Measurements from ENCODE around the gene PRR5L. TPM values are rescaled to one million over a fixed set of nuclear protein-coding genes. Genes with fewer than 3 reads are reported as not detected.

PRR5L gene
- total RNA-seq, 4 donors from 2014 or later, result 4.7 to 11.5 (median 6.0) TPM

GRCh38 chr11:36400766-36401455, 104.8 kb downstream of the PRR5L start:
- no peak for DNase-seq
- no peaks in the 10 kb centered on the region for H3K9me3 ChIP-seq
- WGBS, 2 donors, result 87 to 93% methylated on average over 18 to 21 of the region's 21 CpGs
- no peaks in the 10 kb centered on the region for H3K27me3 ChIP-seq
- intact Hi-C loops (cut with DNase I), result no loop called here
- no peak for TF ChIP-seq POLR2A (IDR thresholded peaks at IDR 0.05)
- TF ChIP-seq CTCF (IDR thresholded peaks at IDR 0.05), result no peak
- no peak overlapping the region for H3K27ac ChIP-seq
- no peak overlapping the region for H3K4me3 ChIP-seq (replicated peaks in 1 of 3)
- H3K4me1 ChIP-seq, result peaks cover 0 to 3% of the 10 kb centered on the region in 2 donors
- no peaks in the 10 kb centered on the region for H3K36me3 ChIP-seq

- WGBS, 2 donors, result 71 to 77% methylated on average over 11 of the region's 11 CpGs
- Histone ChIP-seq H3K27ac (no peak overlapping the region), H3K36me3 (no peaks in the 10 kb centered on the region), H3K27me3 (no peaks in the 10 kb centered on the region), H3K4me3 (replicated peaks in 1 of 3) (no peak overlapping the region), H3K4me1 (peaks cover 0 to 3% of the 10 kb centered on the region in 2 donors), H3K9me3 (no peaks in the 10 kb centered on the region)
- TF ChIP-seq POLR2A (IDR thresholded peaks at IDR 0.05) (no peak), CTCF (IDR thresholded peaks at IDR 0.05) (no peak)
- DNase-seq, result no peak
- intact Hi-C loops (cut with DNase I), result no loop called here
Observed at GRCh38 chr11:36402568-36403170, 106.6 kb downstream of the PRR5L start.

- intact Hi-C loops (cut with DNase I), result no loop called here
- no peak overlapping the region for H3K4me3 ChIP-seq (replicated peaks in 1 of 3)
- H3K4me1 ChIP-seq, result peaks cover 0 to 3% of the 10 kb centered on the region in 2 donors
- H3K9me3 ChIP-seq, result no peaks in the 10 kb centered on the region
- no peak for DNase-seq
- 79 to 100% methylated on average over 1 of the region's 1 CpG for WGBS, 2 donors
- no peak overlapping the region for H3K27ac ChIP-seq
- TF ChIP-seq POLR2A (IDR thresholded peaks at IDR 0.05) (no peak), CTCF (IDR thresholded peaks at IDR 0.05) (no peak)
- H3K27me3 ChIP-seq, result no peaks in the 10 kb centered on the region
- H3K36me3 ChIP-seq, result no peaks in the 10 kb centered on the region
Observed at GRCh38 chr11:36403661-36404060, 107.6 kb downstream of the PRR5L start.

- H3K9me3 ChIP-seq, result no peaks in the 10 kb centered on the region
- 87 to 89% methylated on average over 3 of the region's 3 CpGs for WGBS, 2 donors
- TF ChIP-seq POLR2A (IDR thresholded peaks at IDR 0.05), result no peak
- no peak for TF ChIP-seq CTCF (IDR thresholded peaks at IDR 0.05)
Observed at GRCh38 chr11:36404831-36405230, 108.7 kb downstream of the PRR5L start.

More at GRCh38 chr11:36404831-36405230, 108.7 kb downstream of the PRR5L start:
- Histone ChIP-seq H3K27me3 (no peaks in the 10 kb centered on the region), H3K27ac (no peak overlapping the region), H3K4me1 (no peaks in the 10 kb centered on the region), H3K4me3 (replicated peaks in 1 of 3) (no peak overlapping the region), H3K36me3 (no peaks in the 10 kb centered on the region)
- no peak for DNase-seq
- intact Hi-C loops (cut with DNase I), result no loop called here

All from thyroid gland (tissue), 4 donors.